ENCODE measurements around the gene ALKBH5.

- TF ChIP-seq, protein P1, sequence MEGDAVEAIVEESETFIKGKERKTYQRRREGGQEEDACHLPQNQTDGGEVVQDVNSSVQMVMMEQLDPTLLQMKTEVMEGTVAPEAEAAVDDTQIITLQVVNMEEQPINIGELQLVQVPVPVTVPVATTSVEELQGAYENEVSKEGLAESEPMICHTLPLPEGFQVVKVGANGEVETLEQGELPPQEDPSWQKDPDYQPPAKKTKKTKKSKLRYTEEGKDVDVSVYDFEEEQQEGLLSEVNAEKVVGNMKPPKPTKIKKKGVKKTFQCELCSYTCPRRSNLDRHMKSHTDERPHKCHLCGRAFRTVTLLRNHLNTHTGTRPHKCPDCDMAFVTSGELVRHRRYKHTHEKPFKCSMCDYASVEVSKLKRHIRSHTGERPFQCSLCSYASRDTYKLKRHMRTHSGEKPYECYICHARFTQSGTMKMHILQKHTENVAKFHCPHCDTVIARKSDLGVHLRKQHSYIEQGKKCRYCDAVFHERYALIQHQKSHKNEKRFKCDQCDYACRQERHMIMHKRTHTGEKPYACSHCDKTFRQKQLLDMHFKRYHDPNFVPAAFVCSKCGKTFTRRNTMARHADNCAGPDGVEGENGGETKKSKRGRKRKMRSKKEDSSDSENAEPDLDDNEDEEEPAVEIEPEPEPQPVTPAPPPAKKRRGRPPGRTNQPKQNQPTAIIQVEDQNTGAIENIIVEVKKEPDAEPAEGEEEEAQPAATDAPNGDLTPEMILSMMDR (IDR thresholded peaks at IDR 0.05 in 4 of 5, conservative IDR thresholded peaks at IDR 0.05 in 1 of 5), result no peak
- no peak for TF ChIP-seq POLR2A (IDR thresholded peaks at IDR 0.05)
Observed at GRCh38 chr17:18139092-18139491, 44.5 kb upstream of the ALKBH5 start.
